Stimulated activated CD4-positive, alpha-beta T cell treated with anti-CD3 and anti-CD28 coated beads, Interleukin-4, amount 100 ng/mL, for 24 hours (primary cell): ENCODE measurements around the gene SLC27A5.
"Not testable (repeated sequence)": the region's sequence is repeated elsewhere in the genome, so short reads cannot be mapped to it uniquely, and the experiment has no call there.

Source experiments
- DNase-seq: peaks from one replicate; pipeline ENCODE4 v3.0.0-alpha.2; 2020

SLC27A5 gene

GRCh38 chr19:58521651-58522050 lies 9.9 kb upstream of the SLC27A5 start:
- DNase-seq: no peak

- DNase-seq: no peak
These were observed 8.4 kb upstream of the SLC27A5 start for GRCh38 chr19:58520257-58520599.

GRCh38 chr19:58519355-58520256 lies 7.8 kb upstream of the SLC27A5 start, which contains the start of gene ZBTB45:
Gene ZBTB45, minus strand, starts transcription at chr19:58519810. Its CDS starts 2,137 bp downstream, at chr19:58517673.
- DNase-seq: peak; percentile 91

- peak; percentile 53 for DNase-seq
These were observed 7.2 kb upstream of the SLC27A5 start for GRCh38 chr19:58519087-58519354.

GRCh38 chr19:58518256-58519086 lies 6.7 kb upstream of the SLC27A5 start:
- DNase-seq: no peak

GRCh38 chr19:58516964-58517833 lies 5.4 kb upstream of the SLC27A5 start:
- DNase-seq: no peak

GRCh38 chr19:58516246-58516836 lies 4.5 kb upstream of the SLC27A5 start:
- no peak for DNase-seq

GRCh38 chr19:58515259-58515658 lies 3.5 kb upstream of the SLC27A5 start:
- DNase-seq: no peak

GRCh38 chr19:58514564-58515022 lies 2.8 kb upstream of the SLC27A5 start:
- no peak for DNase-seq

GRCh38 chr19:58513694-58514563 lies 2.1 kb upstream of the SLC27A5 start:
- DNase-seq: peak; percentile 95

- no peak for DNase-seq
These were observed 1.5 kb upstream of the SLC27A5 start for GRCh38 chr19:58513213-58513693.

- DNase-seq: no peak
These were observed 1.5 kb downstream of the SLC27A5 start for GRCh38 chr19:58510084-58510862.

- no peak for DNase-seq
These were observed 2.1 kb downstream of the SLC27A5 start for GRCh38 chr19:58509731-58510083.

GRCh38 chr19:58507602-58508223 lies 4.1 kb downstream of the SLC27A5 start:
- not testable (repeated sequence) for DNase-seq

GRCh38 chr19:58500242-58500641 lies 11.6 kb downstream of the SLC27A5 start:
- no peak for DNase-seq

- DNase-seq: peak; percentile 99
These were observed 12.5 kb downstream of the SLC27A5 start for GRCh38 chr19:58499021-58499927.

- DNase-seq: no peak
These were observed 13.3 kb downstream of the SLC27A5 start for GRCh38 chr19:58498316-58499020.

- no peak for DNase-seq
These were observed 14.1 kb downstream of the SLC27A5 start for GRCh38 chr19:58497634-58498170.
